ENCODE results near the gene DBNDD1. TPM values are rescaled to one million over a fixed set of nuclear protein-coding genes. Genes with fewer than 3 reads are reported as not detected.
"Not testable (repeated sequence)": the region's sequence is repeated elsewhere in the genome, so short reads cannot be mapped to it uniquely, and the experiment has no call there.

The DBNDD1 gene
- total RNA-seq, 1 experiment from 2014 or later, result 75.0 TPM

DNA sequence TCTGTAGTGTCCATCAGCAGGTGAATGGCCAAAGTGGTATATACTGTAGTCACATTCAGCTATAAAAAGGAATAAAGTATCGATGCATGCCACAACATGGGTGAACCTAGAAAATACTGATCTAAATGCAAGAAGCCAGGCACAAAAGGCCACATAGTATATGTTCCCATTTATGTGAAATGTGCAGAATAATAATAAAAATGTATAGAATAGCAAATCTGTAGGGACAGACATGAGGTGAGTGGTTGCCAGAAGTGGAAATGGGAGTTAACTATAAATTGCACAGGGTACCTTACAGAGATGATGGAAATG lies 23.1 kb downstream of the DBNDD1 start:
- peaks cover 12% of the 10 kb centered on the region; the same call in 1 of the 2 replicates for H3K27me3 Mint-ChIP-seq (ENCODE audit: low read depth)
- H3K4me1 Mint-ChIP-seq, result no peaks in the 10 kb centered on the region
- DNase-seq (ENCODE audit: low spot score) (no peak), ATAC-seq (no peak)
- no peak overlapping the region for H3K4me3 Mint-ChIP-seq
- H3K27ac Mint-ChIP-seq, result peak overlapping the region; percentile 94
- peaks cover 56% of the 10 kb centered on the region for H3K36me3 Mint-ChIP-seq
- ChIA-PET CTCF (no interaction called here), POLR2A (no interaction called here)
- no peak for TF ChIP-seq EMX1 (CRISPR knock-in tag; IDR thresholded peaks at IDR 0.05)
- TF ChIP-seq, protein P1, sequence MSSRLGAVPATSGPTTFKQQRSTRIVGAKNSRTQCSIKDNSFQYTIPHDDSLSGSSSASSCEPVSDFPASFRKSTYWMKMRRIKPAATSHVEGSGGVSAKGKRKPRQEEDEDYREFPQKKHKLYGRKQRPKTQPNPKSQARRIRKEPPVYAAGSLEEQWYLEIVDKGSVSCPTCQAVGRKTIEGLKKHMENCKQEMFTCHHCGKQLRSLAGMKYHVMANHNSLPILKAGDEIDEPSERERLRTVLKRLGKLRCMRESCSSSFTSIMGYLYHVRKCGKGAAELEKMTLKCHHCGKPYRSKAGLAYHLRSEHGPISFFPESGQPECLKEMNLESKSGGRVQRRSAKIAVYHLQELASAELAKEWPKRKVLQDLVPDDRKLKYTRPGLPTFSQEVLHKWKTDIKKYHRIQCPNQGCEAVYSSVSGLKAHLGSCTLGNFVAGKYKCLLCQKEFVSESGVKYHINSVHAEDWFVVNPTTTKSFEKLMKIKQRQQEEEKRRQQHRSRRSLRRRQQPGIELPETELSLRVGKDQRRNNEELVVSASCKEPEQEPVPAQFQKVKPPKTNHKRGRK (CRISPR knock-in tag; IDR thresholded peaks at IDR 0.05; ENCODE audit: borderline replicate concordance), result no peak
- TF ChIP-seq, protein P2, sequence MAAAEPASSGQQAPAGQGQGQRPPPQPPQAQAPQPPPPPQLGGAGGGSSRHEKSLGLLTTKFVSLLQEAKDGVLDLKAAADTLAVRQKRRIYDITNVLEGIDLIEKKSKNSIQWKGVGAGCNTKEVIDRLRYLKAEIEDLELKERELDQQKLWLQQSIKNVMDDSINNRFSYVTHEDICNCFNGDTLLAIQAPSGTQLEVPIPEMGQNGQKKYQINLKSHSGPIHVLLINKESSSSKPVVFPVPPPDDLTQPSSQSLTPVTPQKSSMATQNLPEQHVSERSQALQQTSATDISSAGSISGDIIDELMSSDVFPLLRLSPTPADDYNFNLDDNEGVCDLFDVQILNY (CRISPR knock-in tag; IDR thresholded peaks at IDR 0.05), result no peak
- TF ChIP-seq ZBTB21 (CRISPR knock-in tag; IDR thresholded peaks at IDR 0.05; ENCODE audit: borderline replicate concordance), result no peak
- TF ChIP-seq, protein P3, sequence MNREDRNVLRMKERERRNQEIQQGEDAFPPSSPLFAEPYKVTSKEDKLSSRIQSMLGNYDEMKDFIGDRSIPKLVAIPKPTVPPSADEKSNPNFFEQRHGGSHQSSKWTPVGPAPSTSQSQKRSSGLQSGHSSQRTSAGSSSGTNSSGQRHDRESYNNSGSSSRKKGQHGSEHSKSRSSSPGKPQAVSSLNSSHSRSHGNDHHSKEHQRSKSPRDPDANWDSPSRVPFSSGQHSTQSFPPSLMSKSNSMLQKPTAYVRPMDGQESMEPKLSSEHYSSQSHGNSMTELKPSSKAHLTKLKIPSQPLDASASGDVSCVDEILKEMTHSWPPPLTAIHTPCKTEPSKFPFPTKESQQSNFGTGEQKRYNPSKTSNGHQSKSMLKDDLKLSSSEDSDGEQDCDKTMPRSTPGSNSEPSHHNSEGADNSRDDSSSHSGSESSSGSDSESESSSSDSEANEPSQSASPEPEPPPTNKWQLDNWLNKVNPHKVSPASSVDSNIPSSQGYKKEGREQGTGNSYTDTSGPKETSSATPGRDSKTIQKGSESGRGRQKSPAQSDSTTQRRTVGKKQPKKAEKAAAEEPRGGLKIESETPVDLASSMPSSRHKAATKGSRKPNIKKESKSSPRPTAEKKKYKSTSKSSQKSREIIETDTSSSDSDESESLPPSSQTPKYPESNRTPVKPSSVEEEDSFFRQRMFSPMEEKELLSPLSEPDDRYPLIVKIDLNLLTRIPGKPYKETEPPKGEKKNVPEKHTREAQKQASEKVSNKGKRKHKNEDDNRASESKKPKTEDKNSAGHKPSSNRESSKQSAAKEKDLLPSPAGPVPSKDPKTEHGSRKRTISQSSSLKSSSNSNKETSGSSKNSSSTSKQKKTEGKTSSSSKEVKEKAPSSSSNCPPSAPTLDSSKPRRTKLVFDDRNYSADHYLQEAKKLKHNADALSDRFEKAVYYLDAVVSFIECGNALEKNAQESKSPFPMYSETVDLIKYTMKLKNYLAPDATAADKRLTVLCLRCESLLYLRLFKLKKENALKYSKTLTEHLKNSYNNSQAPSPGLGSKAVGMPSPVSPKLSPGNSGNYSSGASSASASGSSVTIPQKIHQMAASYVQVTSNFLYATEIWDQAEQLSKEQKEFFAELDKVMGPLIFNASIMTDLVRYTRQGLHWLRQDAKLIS (CRISPR knock-in tag; IDR thresholded peaks at IDR 0.05; ENCODE audit: borderline replicate concordance), result no peak
- TF ChIP-seq, protein P4, sequence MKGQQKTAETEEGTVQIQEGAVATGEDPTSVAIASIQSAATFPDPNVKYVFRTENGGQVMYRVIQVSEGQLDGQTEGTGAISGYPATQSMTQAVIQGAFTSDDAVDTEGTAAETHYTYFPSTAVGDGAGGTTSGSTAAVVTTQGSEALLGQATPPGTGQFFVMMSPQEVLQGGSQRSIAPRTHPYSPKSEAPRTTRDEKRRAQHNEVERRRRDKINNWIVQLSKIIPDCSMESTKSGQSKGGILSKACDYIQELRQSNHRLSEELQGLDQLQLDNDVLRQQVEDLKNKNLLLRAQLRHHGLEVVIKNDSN (CRISPR knock-in tag; IDR thresholded peaks at IDR 0.05), result no peak
- no peak for TF ChIP-seq ATF1 (CRISPR knock-in tag; IDR thresholded peaks at IDR 0.05)
- TF ChIP-seq ZNF232 (CRISPR knock-in tag; IDR thresholded peaks at IDR 0.05), result no peak
- TF ChIP-seq FOXJ3 (CRISPR knock-in tag; IDR thresholded peaks at IDR 0.05; ENCODE audit: borderline replicate concordance), result no peak
- TF ChIP-seq, protein P5, sequence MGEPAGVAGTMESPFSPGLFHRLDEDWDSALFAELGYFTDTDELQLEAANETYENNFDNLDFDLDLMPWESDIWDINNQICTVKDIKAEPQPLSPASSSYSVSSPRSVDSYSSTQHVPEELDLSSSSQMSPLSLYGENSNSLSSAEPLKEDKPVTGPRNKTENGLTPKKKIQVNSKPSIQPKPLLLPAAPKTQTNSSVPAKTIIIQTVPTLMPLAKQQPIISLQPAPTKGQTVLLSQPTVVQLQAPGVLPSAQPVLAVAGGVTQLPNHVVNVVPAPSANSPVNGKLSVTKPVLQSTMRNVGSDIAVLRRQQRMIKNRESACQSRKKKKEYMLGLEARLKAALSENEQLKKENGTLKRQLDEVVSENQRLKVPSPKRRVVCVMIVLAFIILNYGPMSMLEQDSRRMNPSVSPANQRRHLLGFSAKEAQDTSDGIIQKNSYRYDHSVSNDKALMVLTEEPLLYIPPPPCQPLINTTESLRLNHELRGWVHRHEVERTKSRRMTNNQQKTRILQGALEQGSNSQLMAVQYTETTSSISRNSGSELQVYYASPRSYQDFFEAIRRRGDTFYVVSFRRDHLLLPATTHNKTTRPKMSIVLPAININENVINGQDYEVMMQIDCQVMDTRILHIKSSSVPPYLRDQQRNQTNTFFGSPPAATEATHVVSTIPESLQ (CRISPR knock-in tag; IDR thresholded peaks at IDR 0.05), result no peak
- TF ChIP-seq JUN (CRISPR knock-in tag; IDR thresholded peaks at IDR 0.05), result no peak
- TF ChIP-seq CBFB (CRISPR knock-in tag; IDR thresholded peaks at IDR 0.05; ENCODE audit: low read depth), result no peak
- TF ChIP-seq, protein P6, sequence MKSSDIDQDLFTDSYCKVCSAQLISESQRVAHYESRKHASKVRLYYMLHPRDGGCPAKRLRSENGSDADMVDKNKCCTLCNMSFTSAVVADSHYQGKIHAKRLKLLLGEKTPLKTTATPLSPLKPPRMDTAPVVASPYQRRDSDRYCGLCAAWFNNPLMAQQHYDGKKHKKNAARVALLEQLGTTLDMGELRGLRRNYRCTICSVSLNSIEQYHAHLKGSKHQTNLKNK (CRISPR knock-in tag; IDR thresholded peaks at IDR 0.05), result no peak
- H3K9me3 Mint-ChIP-seq, result peaks cover 23% of the 10 kb centered on the region

DNA sequence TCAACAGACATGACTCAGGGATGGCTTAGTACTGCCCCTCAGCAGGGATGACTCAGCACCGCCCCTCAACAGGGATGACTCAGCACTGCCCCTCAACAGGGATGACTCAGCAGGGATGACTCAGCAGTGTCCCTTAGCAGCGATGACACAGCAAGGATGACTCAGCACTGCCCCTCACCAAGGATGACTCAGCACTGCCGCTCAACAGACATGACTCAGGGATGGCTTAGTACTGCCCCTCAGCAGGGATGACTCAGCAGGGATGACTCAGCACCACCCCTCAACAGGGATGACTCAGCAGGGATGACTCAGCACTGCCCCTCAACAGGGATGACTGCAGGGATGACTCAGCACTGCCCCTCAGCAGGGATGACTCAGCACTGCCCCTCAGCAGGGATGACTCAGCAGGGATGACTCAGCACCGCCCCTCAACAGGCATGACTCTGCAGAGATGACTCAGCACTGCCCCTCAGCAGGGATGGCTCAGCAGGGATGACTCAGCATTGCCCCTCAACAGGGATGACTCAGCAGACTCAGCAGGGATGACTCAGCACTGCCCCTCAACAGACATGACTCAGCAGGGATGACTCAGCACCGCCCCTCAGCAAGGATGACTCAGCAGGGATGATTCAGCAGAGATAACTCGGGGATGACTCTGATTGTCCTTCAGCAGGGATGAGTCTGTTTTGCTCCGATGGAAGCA lies 23.6 kb downstream of the DBNDD1 start:
- POLR2A ChIA-PET, H3K4me1 Mint-ChIP-seq, H3K4me3 Mint-ChIP-seq, ATAC-seq, CTCF ChIA-PET: not testable (repeated sequence)
- Mint-ChIP-seq H3K27ac (peak overlapping the region; percentile 94), H3K36me3 (peaks cover 61% of the 10 kb centered on the region), H3K27me3 (ENCODE audit: low read depth) (peaks cover 12% of the 10 kb centered on the region; the same call in 1 of the 2 replicates), H3K9me3 (peaks cover 23% of the 10 kb centered on the region)
- TF ChIP-seq, protein P7, sequence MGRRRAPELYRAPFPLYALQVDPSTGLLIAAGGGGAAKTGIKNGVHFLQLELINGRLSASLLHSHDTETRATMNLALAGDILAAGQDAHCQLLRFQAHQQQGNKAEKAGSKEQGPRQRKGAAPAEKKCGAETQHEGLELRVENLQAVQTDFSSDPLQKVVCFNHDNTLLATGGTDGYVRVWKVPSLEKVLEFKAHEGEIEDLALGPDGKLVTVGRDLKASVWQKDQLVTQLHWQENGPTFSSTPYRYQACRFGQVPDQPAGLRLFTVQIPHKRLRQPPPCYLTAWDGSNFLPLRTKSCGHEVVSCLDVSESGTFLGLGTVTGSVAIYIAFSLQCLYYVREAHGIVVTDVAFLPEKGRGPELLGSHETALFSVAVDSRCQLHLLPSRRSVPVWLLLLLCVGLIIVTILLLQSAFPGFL (CRISPR knock-in tag; IDR thresholded peaks at IDR 0.05; ENCODE audit: borderline replicate concordance), result peak; percentile 22; the same call in 1 of the 2 replicates
- TF ChIP-seq KAT7 (CRISPR knock-in tag; IDR thresholded peaks at IDR 0.05; ENCODE audit: borderline replicate concordance) (peak; percentile 22; the same call in 1 of the 2 replicates), ZNF263 (CRISPR knock-in tag; IDR thresholded peaks at IDR 0.05; ENCODE audit: low read depth) (peak; percentile 71; the same call in 1 of the 2 replicates), NFE2L1 (CRISPR knock-in tag; IDR thresholded peaks at IDR 0.05) (peak; percentile 98), JUN (CRISPR knock-in tag; IDR thresholded peaks at IDR 0.05) (peak; percentile 89; the same call in 1 of the 2 replicates)
- TF ChIP-seq, protein P8, sequence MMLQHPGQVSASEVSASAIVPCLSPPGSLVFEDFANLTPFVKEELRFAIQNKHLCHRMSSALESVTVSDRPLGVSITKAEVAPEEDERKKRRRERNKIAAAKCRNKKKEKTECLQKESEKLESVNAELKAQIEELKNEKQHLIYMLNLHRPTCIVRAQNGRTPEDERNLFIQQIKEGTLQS (CRISPR knock-in tag; conservative IDR thresholded peaks at IDR 0.05), result peak; percentile 93
- DNase-seq (ENCODE audit: low spot score), result peak; percentile 62

All from WTC11 (cell line).